Pancreas (tissue), 10 donors: ENCODE results near the gene ZIK1. TPM values are rescaled to one million over a fixed set of nuclear protein-coding genes. Genes with fewer than 3 reads are reported as not detected.

Experiments
- ATAC-seq, 4 donors: fragments of 200-7000 bp; cut with Tn5 transposase; one replicate each; pipeline versions ENCODE4 v1.8.0 to v1.9.1; 2020; ENCODE audit warnings: mild to moderate bottlenecking in 4 of 4, moderate library complexity in 4 of 4
- DNase-seq, 6 donors: peaks; one replicate each; pipeline ENCODE4 v3.0.0-alpha.2; 2020
- FAIRE-seq: peaks from 2 replicates; lab custom pipeline; 2012; peaks lifted over from hg19 to GRCh38; lab: Jason Lieb, UNC
- H3K27ac ChIP-seq, 4 donors: fragments of 200-600 bp; sonication (generic); 1 replicate in 3 of 4; 2 replicates in 1 of 4; pipeline versions ENCODE4 v1.5.0 to v1.8.0; 2020
- H3K27me3 ChIP-seq, 4 donors: fragments of 200-600 bp; one replicate each; pipeline ENCODE4 v1.8.0; 2021
- H3K36me3 ChIP-seq, 3 donors: fragments of 200-600 bp; sonication (generic) in 1 of 3; one replicate each; pipeline versions ENCODE4 v1.5.0 to v1.8.0; 2020 to 2021
- H3K4me1 ChIP-seq, 3 donors: fragments of 200-600 bp; one replicate each; pipeline ENCODE4 v1.8.0; 2021
- H3K4me3 ChIP-seq, 4 donors: fragments of 200-600 bp; sonication (generic) in 2 of 4; one replicate each; pipeline versions ENCODE4 v1.5.0 to v1.8.0; 2020 to 2021
- H3K9me3 ChIP-seq, 4 donors: fragments of 200-600 bp; one replicate each; pipeline ENCODE4 v1.8.0; 2021
- WGBS, 2 donors: extraction: QIAGEN DNeasy Blood & Tissue Kit; methylation state at CpG; one replicate each; pipeline ENCODE4 v1.1.7; 2013; 5-methylcytosine and 5-hydroxymethylcytosine counted together
- intact Hi-C, 3 donors: fragments of 100-400 bp; cut with DNase I; formaldehyde crosslinking; loops; one replicate each; pipeline versions ENCODE4 v1.11.1 to v1.14.2; 2022
- polyA plus RNA-seq, 2 donors: library from polyadenylated mRNA; stranded (reverse); fragments of 200-250 nt; gene quantifications; one replicate each; pipeline ENCODE4 v1.2.3, GENCODE V29; 2013
- total RNA-seq, 6 donors: library from RNA; stranded (reverse); fragmentation: NEBNext Ultra II Directional in 4 of 6; extraction: Animal tissue kit (Norgen Biotek cat#: 25700) in 4 of 6; gene quantifications; one replicate each; pipeline versions ENCODE4 v1.2.1 to v1.2.4, GENCODE V29; 2021 to 2023
- TF ChIP-seq, protein P1 (sequence below), 4 donors: fragments of 200-600 bp; sonication (generic) in 3 of 4; IDR thresholded peaks; one replicate each; pipeline versions ENCODE4 v1.5.0 to v1.8.0; 2021; ENCODE audit warnings: antibody characterized with exemption in 4 of 4
- donor health status: healthy with polysubstance abuse.
- donor health status: DM: no; HTN: no; CAD: no; lungs with moderate emphysema.
- donor health status: DM: no; HTN: no; CAD: no.
- donor health status: control.
- donor health status: control.
- donor health status: Bipolar disorder and iron deficiency.
- donor health status: DM: yes; HTN: yes; CAD: no.
- donor health status: DM: no; HTN: no; CAD: no.
- donor health status: DM: no; HTN: no; CAD: no.
- donor health status: DM: yes; HTN: yes; CAD: no.

Gene ZIK1
- total and polyA plus RNA-seq, 8 donors = 0.63 to 3.0 (median 1.0) TPM

- 1% methylated on average over 51 to 59 of the region's 59 CpGs for WGBS, 2 donors
- H3K27ac ChIP-seq = peak within 1 kb of the TSS in 3 of 4 donors; percentile 27 to 73 (median 49)
- FAIRE-seq = peak; percentile 34
Measured at GRCh38 chr19:57632987-57633831, 49.3 kb downstream of the ZIK1 start, which contains the start of gene ZNF211. TSS of gene ZNF211 (plus strand) at chr19:57633168. CDS start at chr19:57633347, 179 bp downstream.

GRCh38 chr19:57633832-57634131, 49.8 kb downstream of the ZIK1 start:
- ATAC-seq (peak; percentile 5 to 28 (median 8)), DNase-seq (peak in 1 of 6 donors; percentile 21), FAIRE-seq (no peak)
- peaks cover 0 to 6% (median 0%) of the 10 kb centered on the region in 4 donors for H3K9me3 ChIP-seq
- no peaks in the 10 kb centered on the region for H3K27me3 ChIP-seq
- peaks cover 0 to 29% (median 0%) of the 10 kb centered on the region in 3 donors for H3K36me3 ChIP-seq
- H3K4me3 ChIP-seq = peak overlapping the region; percentile 52 to 91 (median 74)
- WGBS, 2 donors = 36 to 38% methylated on average over 6 of the region's 6 CpGs
- intact Hi-C loops = no loop called here
- TF ChIP-seq, protein P1, sequence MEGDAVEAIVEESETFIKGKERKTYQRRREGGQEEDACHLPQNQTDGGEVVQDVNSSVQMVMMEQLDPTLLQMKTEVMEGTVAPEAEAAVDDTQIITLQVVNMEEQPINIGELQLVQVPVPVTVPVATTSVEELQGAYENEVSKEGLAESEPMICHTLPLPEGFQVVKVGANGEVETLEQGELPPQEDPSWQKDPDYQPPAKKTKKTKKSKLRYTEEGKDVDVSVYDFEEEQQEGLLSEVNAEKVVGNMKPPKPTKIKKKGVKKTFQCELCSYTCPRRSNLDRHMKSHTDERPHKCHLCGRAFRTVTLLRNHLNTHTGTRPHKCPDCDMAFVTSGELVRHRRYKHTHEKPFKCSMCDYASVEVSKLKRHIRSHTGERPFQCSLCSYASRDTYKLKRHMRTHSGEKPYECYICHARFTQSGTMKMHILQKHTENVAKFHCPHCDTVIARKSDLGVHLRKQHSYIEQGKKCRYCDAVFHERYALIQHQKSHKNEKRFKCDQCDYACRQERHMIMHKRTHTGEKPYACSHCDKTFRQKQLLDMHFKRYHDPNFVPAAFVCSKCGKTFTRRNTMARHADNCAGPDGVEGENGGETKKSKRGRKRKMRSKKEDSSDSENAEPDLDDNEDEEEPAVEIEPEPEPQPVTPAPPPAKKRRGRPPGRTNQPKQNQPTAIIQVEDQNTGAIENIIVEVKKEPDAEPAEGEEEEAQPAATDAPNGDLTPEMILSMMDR (IDR thresholded peaks at IDR 0.05) = no peak
- no peak overlapping the region for H3K27ac ChIP-seq
- no peaks in the 10 kb centered on the region for H3K4me1 ChIP-seq

More at GRCh38 chr19:57632987-57633831, 49.3 kb downstream of the ZIK1 start, which contains the start of gene ZNF211:
- ATAC-seq (peak; percentile 100), DNase-seq (peak; percentile 88 to 95 (median 92))
- intact Hi-C loops = no loop called here
- Histone ChIP-seq H3K4me1 (no peaks in the 10 kb centered on the region), H3K36me3 (peaks cover 0 to 24% (median 0%) of the 10 kb centered on the region in 3 donors), H3K27me3 (no peaks in the 10 kb centered on the region), H3K9me3 (peaks cover 0 to 6% (median 0%) of the 10 kb centered on the region in 4 donors), H3K4me3 (peak within 1 kb of the TSS; percentile 52 to 91 (median 74))
- TF ChIP-seq, protein P1 (IDR thresholded peaks at IDR 0.05) = no peak

- Histone ChIP-seq H3K27me3 (no peaks in the 10 kb centered on the region), H3K4me3 (no peak overlapping the region), H3K4me1 (no peaks in the 10 kb centered on the region), H3K9me3 (peaks cover 0 to 11% (median 0%) of the 10 kb centered on the region in 4 donors), H3K36me3 (peaks cover 4 to 62% (median 10%) of the 10 kb centered on the region in 3 donors), H3K27ac (no peak overlapping the region)
- DNase-seq (no peak), ATAC-seq (no peak), FAIRE-seq (no peak)
- TF ChIP-seq, protein P1 (IDR thresholded peaks at IDR 0.05) = no peak
- WGBS, 2 donors = 95 to 97% methylated on average over 4 of the region's 4 CpGs
- intact Hi-C loops = no loop called here
Measured at GRCh38 chr19:57637379-57637778, 53.4 kb downstream of the ZIK1 start.

DNA sequence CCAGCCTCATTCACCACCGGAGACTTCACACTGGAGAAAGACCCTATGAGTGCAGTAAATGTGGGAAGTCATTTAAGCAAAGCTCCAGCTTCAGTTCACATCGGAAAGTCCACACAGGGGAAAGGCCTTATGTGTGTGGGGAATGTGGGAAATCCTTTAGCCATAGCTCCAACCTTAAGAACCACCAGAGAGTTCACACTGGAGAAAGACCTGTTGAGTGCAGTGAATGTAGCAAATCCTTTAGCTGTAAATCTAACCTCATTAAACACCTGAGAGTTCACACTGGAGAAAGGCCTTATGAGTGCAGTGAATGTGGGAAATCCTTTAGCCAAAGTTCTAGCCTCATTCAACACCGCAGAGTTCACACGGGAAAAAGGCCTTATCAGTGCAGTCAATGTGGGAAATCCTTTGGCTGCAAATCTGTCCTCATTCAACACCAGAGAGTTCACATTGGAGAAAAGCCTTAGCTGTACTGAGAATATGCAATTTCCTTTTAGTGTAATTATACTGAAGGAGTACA, 57.8 kb downstream of the ZIK1 start:
- H3K36me3 ChIP-seq = peaks cover 4 to 48% (median 10%) of the 10 kb centered on the region in 3 donors
- peaks cover 0 to 11% (median 0%) of the 10 kb centered on the region in 4 donors for H3K9me3 ChIP-seq
- H3K27ac ChIP-seq = no peak overlapping the region
- no peak for DNase-seq
- no peak overlapping the region for H3K4me3 ChIP-seq
- ATAC-seq = no peak
- 95 to 96% methylated on average over 4 of the region's 4 CpGs for WGBS, 2 donors
- no peaks in the 10 kb centered on the region for H3K27me3 ChIP-seq
- no peaks in the 10 kb centered on the region for H3K4me1 ChIP-seq
- no peak for FAIRE-seq
- TF ChIP-seq, protein P1 (IDR thresholded peaks at IDR 0.05) = no peak
- intact Hi-C loops = no loop called here
